ENCODE measurements around the gene OR11A1. TPM values are rescaled to one million over a fixed set of nuclear protein-coding genes. Genes with fewer than 3 reads are reported as not detected.

The OR11A1 gene
- total RNA-seq, 1 donor, result not detected

GRCh38 chr6:29486577-29486976 is 29.7 kb upstream of the OR11A1 start:
- DNase-seq (ENCODE audit: low read depth), result no peak
- no peak overlapping the region for H3K4me3 ChIP-seq (ENCODE audit: low read depth, low read length)
- no peak for TF ChIP-seq CTCF (IDR thresholded peaks at IDR 0.05; ENCODE audit: insufficient read depth, low read depth, low read length)

DNA sequence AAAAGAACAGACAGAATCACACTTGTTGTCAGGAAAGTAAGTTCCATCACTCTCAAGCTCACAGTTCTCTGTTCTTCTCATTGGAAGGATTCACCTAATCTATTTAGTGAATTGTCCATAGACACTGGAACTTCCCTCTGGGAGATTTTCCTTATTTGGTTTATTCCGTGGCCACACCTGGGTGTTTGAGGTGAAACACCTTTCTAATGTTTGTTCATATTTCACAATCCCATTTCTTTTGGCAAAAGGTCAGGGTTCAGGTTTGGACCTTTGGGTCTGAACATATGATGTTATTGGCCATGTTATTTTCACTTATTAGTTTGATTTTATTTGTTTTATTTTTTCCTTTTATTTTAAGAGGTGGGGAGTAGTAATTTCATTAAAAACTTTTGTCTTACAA is 26.9 kb upstream of the OR11A1 start:
- no peak overlapping the region for H3K4me3 ChIP-seq (ENCODE audit: low read depth, low read length)
- no peak for DNase-seq (ENCODE audit: low read depth)
- TF ChIP-seq CTCF (IDR thresholded peaks at IDR 0.05; ENCODE audit: insufficient read depth, low read depth, low read length), result no peak

- no peak for DNase-seq (ENCODE audit: low read depth)
- no peak for TF ChIP-seq CTCF (IDR thresholded peaks at IDR 0.05; ENCODE audit: insufficient read depth, low read depth, low read length)
- H3K4me3 ChIP-seq (ENCODE audit: low read depth, low read length), result no peak overlapping the region
Observed at GRCh38 chr6:29483186-29483585, 26.3 kb upstream of the OR11A1 start.

DNA sequence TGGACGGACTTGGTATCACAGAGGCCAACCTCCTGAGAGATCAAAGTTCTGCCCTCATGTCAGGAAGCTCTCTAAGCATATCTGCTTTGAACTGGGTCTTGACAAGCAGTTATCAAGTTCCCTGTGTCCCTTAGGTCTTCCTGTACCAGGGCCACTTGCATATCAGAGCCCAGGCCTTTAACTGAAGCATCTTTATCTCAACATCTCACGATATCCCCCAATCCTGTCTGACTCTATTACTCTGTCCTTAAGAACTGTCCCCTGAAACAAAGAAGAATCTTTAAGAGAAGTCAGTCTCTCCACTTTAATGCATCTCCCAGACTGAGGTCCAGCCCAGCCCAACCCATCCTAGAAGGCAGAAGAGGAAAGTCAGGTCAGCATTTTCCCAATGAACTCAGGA is 22.7 kb upstream of the OR11A1 start:
- no peak for DNase-seq (ENCODE audit: low read depth)
- no peak overlapping the region for H3K4me3 ChIP-seq (ENCODE audit: low read depth, low read length)
- no peak for TF ChIP-seq CTCF (IDR thresholded peaks at IDR 0.05; ENCODE audit: insufficient read depth, low read depth, low read length)

- DNase-seq (ENCODE audit: low read depth), result no peak
- no peak overlapping the region for H3K4me3 ChIP-seq (ENCODE audit: low read depth, low read length)
- no peak for TF ChIP-seq CTCF (IDR thresholded peaks at IDR 0.05; ENCODE audit: insufficient read depth, low read depth, low read length)
Observed at GRCh38 chr6:29478740-29479139, 21.9 kb upstream of the OR11A1 start.

DNA sequence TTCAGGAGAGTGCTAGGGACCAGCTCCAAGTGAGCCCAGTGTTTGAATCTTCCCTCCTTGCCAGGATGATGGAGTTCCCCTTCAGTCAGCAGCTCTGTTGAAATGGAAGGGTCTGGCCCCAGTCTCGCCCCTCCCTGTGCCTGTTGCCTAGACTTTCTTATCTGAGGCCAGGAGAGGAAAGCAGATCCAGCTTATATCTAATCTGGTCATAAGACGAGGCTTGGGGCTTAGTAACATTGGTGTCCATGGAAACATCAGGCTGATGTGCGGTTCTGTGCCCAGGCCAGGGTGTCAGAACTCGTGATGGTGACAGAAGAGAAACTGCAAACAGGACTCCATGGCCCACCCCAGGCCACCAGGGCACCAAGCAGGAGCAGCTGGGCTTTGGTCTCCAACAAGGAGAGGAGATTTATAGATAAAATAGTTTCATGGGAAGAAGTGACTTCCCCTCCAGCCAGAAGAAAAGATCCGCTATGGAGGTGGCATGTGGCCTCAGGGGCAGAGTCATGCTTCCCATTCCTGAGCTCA is 21.1 kb upstream of the OR11A1 start:
- DNase-seq (ENCODE audit: low read depth), result no peak
- no peak overlapping the region for H3K4me3 ChIP-seq (ENCODE audit: low read depth, low read length)
- TF ChIP-seq CTCF (IDR thresholded peaks at IDR 0.05; ENCODE audit: insufficient read depth, low read depth, low read length), result no peak

DNA sequence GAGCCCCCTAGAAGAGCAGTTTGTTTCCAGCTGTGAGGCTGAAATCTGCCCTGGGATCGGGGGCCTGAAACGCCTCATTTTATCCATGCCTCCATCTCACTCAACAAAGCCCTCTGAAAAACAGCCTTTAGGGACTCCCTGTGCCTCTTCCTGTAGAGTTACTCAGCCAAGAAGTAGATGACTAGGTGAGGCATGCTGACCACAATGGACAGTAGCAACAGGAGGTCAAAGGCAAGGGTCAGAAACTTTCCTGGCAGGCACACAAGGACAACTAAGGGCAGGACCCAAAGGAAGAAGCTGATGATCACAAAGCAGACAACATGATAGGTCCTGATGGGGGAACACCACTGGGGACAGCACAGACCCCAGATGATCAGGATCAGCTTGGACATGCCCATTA is 18.1 kb upstream of the OR11A1 start:
- no peak for DNase-seq (ENCODE audit: low read depth)
- no peak overlapping the region for H3K4me3 ChIP-seq (ENCODE audit: low read depth, low read length)
- TF ChIP-seq CTCF (IDR thresholded peaks at IDR 0.05; ENCODE audit: insufficient read depth, low read depth, low read length), result no peak

Measured in fibroblast of villous mesenchyme (primary cell).